Activated T-cell treated with anti-CD3 and anti-CD28 coated beads, Interleukin-2, amount 50 U/mL, for 1 hour (primary cell): ENCODE measurements around the gene SCG3.

Experiments
- DNase-seq: peaks from one replicate; pipeline ENCODE4 v3.0.0-alpha.2; 2020

Gene SCG3

DNA sequence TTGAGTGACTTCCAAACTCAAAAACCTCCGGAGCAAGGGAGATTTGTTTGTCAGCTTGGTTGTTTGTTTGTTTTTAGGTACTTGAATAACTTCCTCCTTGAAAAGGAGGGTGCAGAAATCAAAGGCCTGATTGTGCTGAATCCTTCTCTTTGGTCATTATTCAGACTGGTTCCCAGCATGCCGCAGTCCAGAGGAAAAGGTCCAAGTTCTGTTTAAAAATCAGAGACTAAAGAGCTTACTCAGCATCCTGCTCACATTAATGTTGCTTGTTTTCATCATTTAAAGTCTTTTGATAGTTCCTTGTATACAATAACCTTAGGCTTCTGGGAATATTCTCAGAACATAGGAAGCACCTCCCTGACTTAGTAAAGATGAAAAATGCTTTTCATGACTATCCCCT lies 982 bp upstream of the SCG3 start:
- no peak for DNase-seq

GRCh38 chr15:51687565-51687964 lies 6.3 kb downstream of the SCG3 start:
- DNase-seq, result no peak

- DNase-seq, result no peak
These were observed 7.6 kb downstream of the SCG3 start for GRCh38 chr15:51688863-51689262.

DNA sequence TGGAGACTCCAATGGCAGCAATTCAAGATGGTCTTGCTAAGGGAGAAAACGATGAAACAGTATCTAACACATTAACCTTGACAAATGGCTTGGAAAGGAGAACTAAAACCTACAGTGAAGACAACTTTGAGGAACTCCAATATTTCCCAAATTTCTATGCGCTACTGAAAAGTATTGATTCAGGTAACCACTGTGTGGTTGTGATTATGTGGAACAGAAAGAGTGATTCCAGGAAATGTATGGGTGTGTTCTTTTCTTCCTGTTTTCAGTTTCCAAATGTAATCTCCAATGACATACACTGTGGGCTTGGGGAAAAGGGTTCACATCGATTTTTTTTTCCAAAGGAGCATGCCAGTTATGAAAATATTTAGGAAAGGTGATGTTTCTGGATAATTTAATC lies 10.9 kb downstream of the SCG3 start:
- DNase-seq, result no peak

DNA sequence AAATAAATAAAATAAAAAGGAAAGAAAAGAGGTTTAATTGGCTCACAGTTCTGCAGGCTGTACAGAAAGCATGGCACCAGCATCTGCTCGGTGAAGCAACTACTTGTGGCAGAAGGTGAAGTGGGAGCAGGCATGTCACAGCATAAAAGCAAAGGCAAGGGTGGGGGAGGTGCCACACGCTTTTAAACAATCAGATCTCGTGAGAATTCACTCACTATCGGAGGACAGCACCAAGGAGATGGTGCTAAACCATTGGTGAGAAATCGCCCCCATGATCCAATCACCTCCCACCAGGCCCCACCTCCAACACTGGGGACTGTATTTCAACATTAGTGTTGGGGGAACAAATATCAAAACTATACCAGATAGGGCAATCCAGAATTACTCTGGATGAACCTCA lies 15.3 kb downstream of the SCG3 start:
- no peak for DNase-seq

DNA sequence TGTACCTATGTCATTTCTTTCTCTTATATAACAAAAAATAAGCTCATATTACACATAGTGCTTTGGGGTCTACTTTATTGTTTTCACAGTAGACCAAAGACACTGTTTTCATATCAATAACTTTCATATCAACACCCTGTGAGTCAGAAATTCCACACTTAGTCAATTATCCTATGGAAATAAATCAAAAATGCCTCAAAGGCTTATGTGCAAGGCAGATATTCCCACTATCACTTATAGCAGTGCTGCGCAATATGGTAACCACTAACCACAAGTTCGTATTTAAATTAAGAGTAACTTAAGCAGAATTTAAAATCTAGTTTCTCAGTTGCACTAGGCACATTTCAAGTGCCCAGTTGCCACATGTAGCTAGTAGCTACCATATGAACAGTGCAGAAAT lies 15.9 kb downstream of the SCG3 start:
- DNase-seq, result no peak

- no peak for DNase-seq
These were observed 18.1 kb downstream of the SCG3 start for GRCh38 chr15:51699373-51699772.

DNA sequence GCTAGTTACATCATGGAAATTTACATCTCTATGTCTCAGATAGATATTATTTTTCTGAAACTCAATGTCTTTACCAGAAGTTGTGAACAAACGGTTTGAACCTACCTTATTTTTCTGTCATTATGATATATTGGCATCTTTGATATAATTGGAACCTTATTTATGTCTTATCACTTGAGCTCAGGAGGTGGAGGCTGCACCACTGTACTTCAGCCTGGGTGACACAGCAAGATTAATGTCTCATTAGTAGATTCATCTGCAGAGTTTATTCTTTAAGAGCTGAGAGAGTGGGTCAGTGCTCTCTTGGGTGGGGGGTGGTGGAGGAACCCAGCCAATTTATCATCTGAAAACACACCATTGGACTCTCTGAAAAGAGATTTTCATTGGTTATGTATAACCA lies 21.4 kb downstream of the SCG3 start:
- DNase-seq, result no peak

- no peak for DNase-seq
These were observed 25.0 kb downstream of the SCG3 start for GRCh38 chr15:51706291-51706690.

DNA sequence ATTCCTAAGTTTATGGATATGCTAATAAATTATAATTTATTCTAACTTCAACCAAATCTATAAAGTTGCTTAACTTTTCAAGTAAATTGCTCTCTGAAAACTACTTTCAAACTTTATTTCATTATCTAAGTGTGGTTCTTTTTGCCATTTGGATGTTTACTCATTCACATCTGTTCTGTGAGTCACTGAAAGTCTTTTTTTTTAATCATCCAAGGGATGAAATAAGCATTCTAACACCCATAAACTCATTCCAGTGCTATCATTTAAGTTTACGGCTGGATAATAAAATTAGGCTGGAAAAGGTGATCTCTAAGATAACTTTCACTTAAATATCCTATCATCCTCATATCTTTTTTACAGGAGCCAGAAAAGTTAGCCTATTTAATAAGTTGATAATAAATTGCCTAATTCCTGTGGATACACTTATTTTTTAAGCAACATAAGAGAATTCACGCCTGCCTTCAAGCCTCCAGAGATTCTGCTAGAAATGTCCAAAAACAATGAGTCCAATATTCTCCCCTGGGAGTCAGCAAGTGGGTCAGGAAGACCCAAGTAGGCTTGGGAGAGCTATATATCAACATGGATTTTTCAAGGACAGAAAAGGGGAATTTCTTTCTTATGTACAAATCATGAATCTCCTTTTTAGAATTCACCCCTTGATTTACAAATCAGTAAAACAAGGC lies 25.8 kb downstream of the SCG3 start:
- no peak for DNase-seq

GRCh38 chr15:51708013-51708412 lies 26.7 kb downstream of the SCG3 start:
- no peak for DNase-seq

DNA sequence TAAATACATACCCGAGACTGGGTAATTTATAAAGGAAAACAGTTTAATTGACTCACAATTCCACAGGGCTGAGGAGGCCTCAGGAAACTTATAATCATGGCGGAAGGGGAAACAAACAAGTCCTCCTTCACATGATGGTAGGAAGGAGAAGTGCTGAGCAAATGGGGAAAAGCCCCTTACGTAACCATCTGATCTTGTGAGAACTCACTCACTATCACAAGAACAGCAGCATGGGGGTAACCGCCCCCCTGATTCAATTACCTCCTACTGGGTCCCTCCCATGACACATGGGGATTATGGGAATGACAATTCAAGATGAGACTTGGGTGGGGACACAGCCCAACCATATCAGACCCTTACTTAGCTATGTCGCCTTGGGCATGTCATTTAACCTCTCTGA lies 27.7 kb downstream of the SCG3 start:
- DNase-seq, result no peak

DNA sequence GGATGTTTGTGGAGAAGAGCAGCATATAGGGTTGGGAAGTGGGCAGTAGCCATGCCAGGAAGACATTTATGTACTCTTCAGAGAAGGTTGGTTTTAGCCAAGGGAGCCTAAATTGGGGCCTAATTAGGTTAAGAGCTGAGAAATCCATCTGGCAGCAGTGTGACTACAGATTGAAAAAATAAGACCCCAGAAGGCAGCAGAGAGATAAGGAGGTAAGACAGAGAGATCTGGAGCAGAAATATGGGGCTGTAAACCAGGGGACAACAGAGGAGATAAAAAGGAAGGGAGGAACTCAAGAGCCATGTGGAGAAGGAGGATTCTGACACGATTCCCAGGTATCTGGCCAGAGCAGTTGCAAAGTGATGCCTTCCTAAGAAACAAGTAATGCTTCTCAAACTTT lies 32.9 kb downstream of the SCG3 start:
- no peak for DNase-seq

DNA sequence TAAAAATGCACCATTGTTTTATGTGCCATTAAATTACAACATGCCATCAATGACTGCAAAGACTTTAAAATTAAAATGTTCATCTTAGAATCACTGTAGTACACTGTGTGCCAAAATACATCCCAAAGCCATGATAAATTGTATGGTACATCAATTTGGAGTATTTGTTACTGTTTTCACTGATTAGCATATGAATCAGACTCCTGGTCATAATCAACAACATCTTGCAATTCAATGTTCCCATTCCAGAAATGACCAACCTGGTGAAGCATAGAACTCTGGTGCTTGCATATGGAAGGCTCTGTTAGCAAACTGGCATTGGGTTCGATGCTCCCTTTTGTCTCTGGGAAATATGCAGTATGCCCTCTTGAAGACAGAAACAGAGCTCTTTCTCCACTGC lies 33.6 kb downstream of the SCG3 start:
- no peak for DNase-seq

DNA sequence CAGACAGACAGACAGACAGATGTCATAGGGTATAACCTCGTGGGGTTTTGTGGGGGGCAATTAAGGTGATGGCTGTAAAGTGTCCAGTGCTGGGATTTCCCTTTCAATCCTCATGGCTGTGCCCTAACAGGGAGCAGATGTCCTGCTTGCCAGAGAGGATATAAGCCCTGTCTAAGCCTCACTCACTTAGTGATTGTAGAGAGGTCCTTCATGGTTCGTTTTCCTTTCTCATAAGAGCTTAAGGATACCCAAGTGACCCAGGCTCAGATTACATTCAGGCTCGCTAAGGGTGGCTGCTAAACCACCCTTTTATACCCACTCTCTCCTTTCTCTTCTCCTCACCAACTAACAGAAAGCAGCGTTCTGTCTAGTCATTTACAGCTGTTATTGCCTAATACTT lies 36.9 kb downstream of the SCG3 start:
- DNase-seq, result no peak

DNA sequence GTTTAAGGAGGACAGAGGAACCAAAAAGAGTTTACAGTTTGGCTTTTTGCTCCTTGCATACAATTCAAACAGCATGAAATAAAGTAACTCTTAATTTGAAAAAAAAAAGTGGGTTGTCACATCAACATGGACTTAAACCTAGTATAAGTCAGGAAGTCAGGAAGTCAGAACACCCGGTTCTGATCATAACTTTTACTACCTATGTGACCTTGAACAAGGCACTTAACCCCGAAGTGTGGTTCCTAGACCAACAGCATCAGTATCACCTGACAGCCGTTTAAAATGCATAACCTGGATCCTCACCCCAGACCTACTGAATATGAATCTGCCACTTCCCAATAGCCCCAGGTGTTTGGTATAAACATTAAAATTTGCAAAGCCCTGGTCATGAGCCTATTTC lies 37.4 kb downstream of the SCG3 start:
- DNase-seq, result no peak

DNA sequence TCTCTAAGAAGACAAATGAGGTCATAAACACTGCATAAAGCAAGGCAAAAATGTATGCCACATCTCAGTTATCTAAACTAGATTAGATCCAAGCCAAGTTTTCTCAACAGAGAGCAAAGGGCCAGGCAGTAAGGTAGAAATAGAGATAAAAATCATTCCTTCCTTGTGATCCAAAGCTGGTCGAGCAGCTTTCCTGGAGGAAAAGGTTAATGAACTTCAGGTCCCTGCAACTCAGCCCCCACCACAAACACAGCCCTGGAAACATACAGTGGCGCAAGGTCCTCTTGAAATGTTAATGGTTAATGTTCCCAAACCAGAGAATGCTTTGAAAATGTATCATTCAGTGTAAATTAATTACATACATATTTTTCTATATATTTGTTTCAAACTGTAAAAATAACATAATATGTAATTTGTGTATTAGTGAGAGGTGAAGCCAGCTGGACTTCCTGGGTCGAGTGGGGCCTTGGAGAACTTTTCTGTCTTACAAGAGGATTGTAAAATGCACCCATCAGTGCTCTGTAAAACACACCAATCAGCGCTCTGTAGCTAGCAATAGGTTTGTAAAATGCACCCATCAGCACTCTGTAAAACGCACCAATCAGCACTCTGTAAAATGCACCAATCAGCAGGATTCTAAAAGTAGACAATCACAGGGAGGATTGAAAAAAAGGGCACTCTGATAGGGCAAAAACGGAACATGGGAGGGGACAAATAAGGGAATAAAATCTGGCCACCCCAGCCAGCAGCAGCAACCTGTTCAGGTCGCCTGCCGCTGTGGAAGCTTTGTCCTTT lies 39.1 kb downstream of the SCG3 start:
- DNase-seq, result no peak

- no peak for DNase-seq
These were observed 40.1 kb downstream of the SCG3 start for GRCh38 chr15:51721199-51721960.

- DNase-seq, result no peak
These were observed 42.9 kb downstream of the SCG3 start for GRCh38 chr15:51724199-51724598.

- DNase-seq, result no peak
These were observed 43.4 kb downstream of the SCG3 start for GRCh38 chr15:51724673-51725072.

DNA sequence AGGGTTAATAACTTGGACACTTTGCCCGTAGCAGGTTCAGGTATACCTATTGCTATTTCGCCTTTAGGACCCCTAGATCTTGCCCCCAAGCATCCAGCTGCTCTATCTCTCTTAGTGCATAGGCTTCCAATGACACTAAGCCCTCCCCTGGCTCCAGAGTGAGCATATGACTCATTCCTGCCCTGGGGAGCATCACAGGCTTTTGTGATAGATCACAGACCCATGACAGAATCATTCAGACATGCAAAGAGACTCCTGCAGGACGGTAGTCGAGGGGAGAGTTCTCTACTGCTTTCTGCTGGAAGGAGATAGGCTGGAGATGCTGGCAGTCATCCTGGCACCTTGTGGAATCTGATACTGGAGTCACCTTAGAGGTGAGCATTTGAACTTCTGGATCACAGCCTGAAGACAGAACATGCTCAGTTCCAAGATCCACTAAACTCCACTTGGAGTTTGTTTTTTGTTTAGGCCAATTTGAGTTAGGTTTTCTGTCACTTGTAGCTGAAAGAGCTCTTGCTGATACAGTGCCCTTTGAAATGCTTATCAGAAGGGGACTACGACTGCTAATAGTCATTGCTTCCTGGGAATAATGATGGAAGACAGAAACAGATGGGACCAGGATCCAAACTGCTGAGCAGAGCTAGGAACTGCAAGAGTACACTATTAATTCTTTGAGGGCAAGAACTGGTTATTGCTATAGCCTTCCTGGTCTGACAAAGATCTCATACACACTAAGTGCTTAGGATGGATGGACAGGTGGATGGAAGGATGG lies 45.2 kb downstream of the SCG3 start:
- no peak for DNase-seq

DNA sequence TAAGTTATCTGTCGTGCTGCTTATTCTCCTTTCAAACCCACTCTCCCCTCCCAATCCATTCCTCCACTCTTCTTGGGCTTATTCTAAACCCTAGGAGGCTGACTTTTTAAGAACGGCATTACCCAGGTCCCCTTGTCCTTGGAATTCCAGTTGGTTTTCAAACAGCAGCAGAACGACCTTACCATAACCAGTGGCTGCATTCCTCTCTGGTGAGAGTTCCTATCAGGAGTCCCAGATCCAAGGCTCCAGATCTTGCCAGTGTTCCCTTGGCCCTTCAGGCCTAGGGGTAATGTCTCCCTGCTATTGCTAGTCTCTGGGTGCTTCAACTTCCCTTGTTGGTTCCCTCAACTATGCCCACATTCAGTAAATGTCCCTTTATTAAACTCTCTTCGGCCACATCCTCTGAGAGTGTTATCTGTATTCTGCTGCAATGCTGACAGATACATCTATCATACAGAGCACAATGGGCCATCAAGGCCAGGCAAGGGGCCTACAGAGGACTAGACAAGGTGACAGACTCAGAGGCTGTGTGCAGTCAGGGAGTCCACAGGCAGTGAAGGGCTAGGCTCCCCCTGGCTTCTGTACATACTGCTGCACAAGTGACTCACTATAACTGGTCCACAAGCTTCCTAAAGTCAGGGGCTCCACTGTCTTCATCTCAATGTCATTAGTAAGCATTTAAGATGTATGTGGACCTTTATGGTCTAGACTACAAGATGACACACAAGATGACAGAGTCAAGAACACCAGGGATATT lies 46.0 kb downstream of the SCG3 start:
- no peak for DNase-seq
